Measurements from ENCODE around the gene CDK19. TPM values are rescaled to one million over a fixed set of nuclear protein-coding genes. Genes with fewer than 3 reads are reported as not detected.
"Not testable (repeated sequence)": the region's sequence is repeated elsewhere in the genome, so short reads cannot be mapped to it uniquely, and the experiment has no call there.

Gene CDK19
- total and polyA plus RNA-seq, 7 experiments from 2014 or later = 1.3 to 24.4 (median 20.4) TPM

GRCh38 chr6:110590821-110591351, 224.4 kb downstream of the CDK19 start:
- ChIA-PET CTCF (no interaction called here), POLR2A (no interaction called here)
- intact Hi-C loops (cut with micrococcal nuclease) = no loop called here
- Histone ChIP-seq H3K27ac (ENCODE audit: low read depth, low read length) (no peak overlapping the region), H3K27me3 (ENCODE audit: control insufficient read depth in 2 of 2, insufficient read depth in 2 of 2, low read length in 2 of 2) (no peaks in the 10 kb centered on the region), H3K4me1 (ENCODE audit: control insufficient read depth in 2 of 2, insufficient read depth in 2 of 2, low read length in 2 of 2) (no peaks in the 10 kb centered on the region), H3K36me3 (ENCODE audit: control insufficient read depth in 2 of 3, insufficient read depth in 3 of 3, low read length in 3 of 3) (no peaks in the 10 kb centered on the region), H3K4me3 (ENCODE audit: low read length) (no peak overlapping the region), H3K9me3 (ENCODE audit: control insufficient read depth in 2 of 3, low read length in 3 of 3) (no peaks in the 10 kb centered on the region)
- DNase-seq (no peak), ATAC-seq (no peak)
- H3K27ac Mint-ChIP-seq = no peak overlapping the region
- peaks cover 0 to 8% (median 1%) of the 10 kb centered on the region in 11 donors for H3K9me3 Mint-ChIP-seq
- peaks cover 0 to 4% (median 2%) of the 10 kb centered on the region in 5 donors for H3K36me3 Mint-ChIP-seq
- H3K4me3 Mint-ChIP-seq = no peak overlapping the region
- peaks cover 0 to 11% (median 0%) of the 10 kb centered on the region in 7 donors for H3K4me1 Mint-ChIP-seq
- H3K27me3 Mint-ChIP-seq = peaks cover 0 to 3% (median 0%) of the 10 kb centered on the region in 5 donors

DNA sequence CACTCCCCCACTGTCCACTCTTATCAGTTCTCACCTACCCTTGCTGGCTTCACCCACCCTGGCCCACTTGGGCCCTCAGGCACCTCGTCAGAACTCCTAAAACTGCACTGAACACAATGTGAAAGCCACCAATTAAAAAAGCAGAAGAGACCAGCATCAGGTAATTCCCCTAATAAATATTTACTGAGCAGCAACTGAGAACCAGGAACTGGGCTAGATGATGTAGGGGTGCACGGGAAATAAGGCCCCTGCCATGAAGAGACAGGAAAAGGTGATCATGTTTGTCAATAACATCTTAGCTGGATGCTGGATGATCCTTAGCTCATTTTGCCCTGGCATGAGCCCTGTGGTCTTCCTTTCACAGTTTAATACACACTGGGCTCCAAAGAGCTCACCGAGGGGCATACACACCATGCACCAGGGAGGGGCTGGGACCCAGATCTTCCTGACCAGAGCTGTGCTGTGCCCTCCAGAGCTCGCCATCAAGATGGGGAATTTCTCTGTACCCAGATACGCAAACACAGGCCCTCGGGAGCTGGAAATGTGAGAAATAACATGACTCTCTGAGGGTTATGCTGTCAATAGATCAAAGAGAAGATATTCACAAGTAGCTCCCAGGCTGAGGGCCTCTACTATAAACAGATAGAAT, 225.3 kb downstream of the CDK19 start:
- ATAC-seq (peak; percentile 62), DNase-seq (no peak)
- H3K4me3 ChIP-seq (ENCODE audit: low read length) = no peak overlapping the region
- intact Hi-C loops (cut with micrococcal nuclease) = no loop called here
- Mint-ChIP-seq H3K4me1 (peaks cover 0 to 11% (median 0%) of the 10 kb centered on the region in 7 donors), H3K36me3 (peaks cover 0 to 4% (median 2%) of the 10 kb centered on the region in 5 donors), H3K27ac (peak overlapping the region in 2 of 9 donors; percentile 1 to 63), H3K4me3 (no peak overlapping the region), H3K27me3 (peaks cover 0 to 4% (median 0%) of the 10 kb centered on the region in 5 donors), H3K9me3 (peaks cover 0 to 7% (median 1%) of the 10 kb centered on the region in 11 donors)
- H3K9me3 ChIP-seq (ENCODE audit: control insufficient read depth in 2 of 3, low read length in 3 of 3) = no peaks in the 10 kb centered on the region
- no peaks in the 10 kb centered on the region for H3K27me3 ChIP-seq (ENCODE audit: control insufficient read depth in 2 of 2, insufficient read depth in 2 of 2, low read length in 2 of 2)
- ChIA-PET POLR2A (no interaction called here), CTCF (no interaction called here)
- no peaks in the 10 kb centered on the region for H3K36me3 ChIP-seq (ENCODE audit: control insufficient read depth in 2 of 3, insufficient read depth in 3 of 3, low read length in 3 of 3)
- H3K27ac ChIP-seq (ENCODE audit: low read depth, low read length) = no peak overlapping the region
- H3K4me1 ChIP-seq (ENCODE audit: control insufficient read depth in 2 of 2, insufficient read depth in 2 of 2, low read length in 2 of 2) = no peaks in the 10 kb centered on the region

DNA sequence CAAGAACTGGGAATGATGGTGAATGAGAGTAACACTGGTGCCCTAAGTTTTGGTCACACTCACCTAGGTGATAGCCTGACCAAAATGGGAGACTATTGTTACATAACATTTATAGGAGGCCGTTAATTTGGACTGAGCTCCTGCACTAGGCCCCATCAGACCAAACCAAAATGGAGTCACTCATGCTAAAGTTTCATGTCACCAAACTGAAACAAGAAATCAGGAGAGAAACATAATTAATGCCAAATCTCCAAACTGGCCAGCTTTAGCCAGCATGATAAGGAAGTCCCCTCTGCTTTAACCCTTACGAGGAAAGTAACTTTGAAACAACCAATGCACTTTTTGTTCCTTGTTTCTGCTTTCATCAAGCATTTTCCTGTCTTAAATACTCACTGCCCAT, 227.9 kb downstream of the CDK19 start:
- ATAC-seq (no peak), DNase-seq (no peak)
- Histone ChIP-seq H3K4me1 (ENCODE audit: control insufficient read depth in 2 of 2, insufficient read depth in 2 of 2, low read length in 2 of 2) (no peaks in the 10 kb centered on the region), H3K27ac (ENCODE audit: low read depth, low read length) (no peak overlapping the region), H3K36me3 (ENCODE audit: control insufficient read depth in 2 of 3, insufficient read depth in 3 of 3, low read length in 3 of 3) (no peaks in the 10 kb centered on the region), H3K4me3 (ENCODE audit: low read length) (no peak overlapping the region), H3K27me3 (ENCODE audit: control insufficient read depth in 2 of 2, insufficient read depth in 2 of 2, low read length in 2 of 2) (no peaks in the 10 kb centered on the region), H3K9me3 (ENCODE audit: control insufficient read depth in 2 of 3, low read length in 3 of 3) (no peaks in the 10 kb centered on the region)
- CTCF ChIA-PET = no interaction called here
- POLR2A ChIA-PET = interaction anchor here (0.6 kb wide), 1 partner anchor 16 kb away, joined by 3 read pairs; no protein-coding TSS in a partner anchor
- Mint-ChIP-seq H3K27ac (no peak overlapping the region), H3K4me3 (no peak overlapping the region), H3K9me3 (peaks cover 0 to 1% (median 0%) of the 10 kb centered on the region in 11 donors), H3K27me3 (peaks cover 0 to 6% (median 0%) of the 10 kb centered on the region in 5 donors), H3K4me1 (peaks cover 0 to 11% (median 0%) of the 10 kb centered on the region in 7 donors), H3K36me3 (no peaks in the 10 kb centered on the region)
- intact Hi-C loops (cut with micrococcal nuclease) = no loop called here

DNA sequence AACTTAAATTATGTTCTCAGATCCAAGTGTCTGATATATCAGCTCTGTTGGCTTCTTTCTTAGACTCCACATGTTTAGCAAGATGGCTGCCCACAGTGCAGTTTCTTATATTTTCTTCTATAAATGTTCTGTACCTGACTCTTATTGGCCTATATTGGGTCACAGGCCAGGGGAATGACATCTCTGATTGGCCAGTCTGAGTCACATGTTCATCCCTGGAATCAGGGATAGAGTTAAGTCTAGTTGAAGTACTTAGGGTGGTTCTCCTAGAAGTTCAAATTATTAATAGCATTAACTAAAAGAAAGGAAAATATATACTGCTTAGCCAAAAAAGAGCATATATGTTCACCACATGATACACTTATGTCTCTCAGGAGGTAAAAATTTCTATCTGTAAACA, 233.6 kb downstream of the CDK19 start:
- Mint-ChIP-seq H3K27me3 (peaks cover 0 to 15% (median 7%) of the 10 kb centered on the region in 5 donors), H3K27ac (no peak overlapping the region), H3K36me3 (peaks cover 0 to 11% (median 5%) of the 10 kb centered on the region in 5 donors), H3K4me1 (no peaks in the 10 kb centered on the region), H3K4me3 (no peak overlapping the region), H3K9me3 (peaks cover 0 to 12% (median 6%) of the 10 kb centered on the region in 11 donors)
- H3K27ac ChIP-seq (ENCODE audit: low read depth, low read length) = no peak overlapping the region
- intact Hi-C loops (cut with micrococcal nuclease) = no loop called here
- H3K36me3 ChIP-seq (ENCODE audit: control insufficient read depth in 2 of 3, insufficient read depth in 3 of 3, low read length in 3 of 3) = no peaks in the 10 kb centered on the region
- no peaks in the 10 kb centered on the region for H3K27me3 ChIP-seq (ENCODE audit: control insufficient read depth in 2 of 2, insufficient read depth in 2 of 2, low read length in 2 of 2)
- ChIA-PET POLR2A (no interaction called here), CTCF (no interaction called here)
- DNase-seq = no peak
- H3K4me1 ChIP-seq (ENCODE audit: control insufficient read depth in 2 of 2, insufficient read depth in 2 of 2, low read length in 2 of 2) = no peaks in the 10 kb centered on the region
- H3K4me3 ChIP-seq (ENCODE audit: low read length) = no peak overlapping the region
- no peak for ATAC-seq
- H3K9me3 ChIP-seq (ENCODE audit: control insufficient read depth in 2 of 3, low read length in 3 of 3) = no peaks in the 10 kb centered on the region

GRCh38 chr6:110577596-110578167, 237.6 kb downstream of the CDK19 start:
- H3K4me3 Mint-ChIP-seq; intact Hi-C loops (cut with micrococcal nuclease); ATAC-seq; H3K4me3 ChIP-seq (ENCODE audit: low read length); H3K27ac ChIP-seq (ENCODE audit: low read depth, low read length); CTCF ChIA-PET; POLR2A ChIA-PET; H3K27me3 ChIP-seq (ENCODE audit: control insufficient read depth in 2 of 2, insufficient read depth in 2 of 2, low read length in 2 of 2); H3K9me3 ChIP-seq (ENCODE audit: control insufficient read depth in 2 of 3, low read length in 3 of 3); H3K4me1 ChIP-seq (ENCODE audit: control insufficient read depth in 2 of 2, insufficient read depth in 2 of 2, low read length in 2 of 2); H3K27ac Mint-ChIP-seq; H3K36me3 ChIP-seq (ENCODE audit: control insufficient read depth in 2 of 3, insufficient read depth in 3 of 3, low read length in 3 of 3); DNase-seq; H3K4me1 Mint-ChIP-seq: not testable (repeated sequence)
- H3K36me3 Mint-ChIP-seq = peaks cover 0 to 11% (median 5%) of the 10 kb centered on the region in 5 donors
- H3K27me3 Mint-ChIP-seq = peaks cover 0 to 17% (median 7%) of the 10 kb centered on the region in 5 donors
- H3K9me3 Mint-ChIP-seq = peaks cover 0 to 12% (median 6%) of the 10 kb centered on the region in 11 donors

- Histone ChIP-seq H3K4me1 (ENCODE audit: control insufficient read depth in 2 of 2, insufficient read depth in 2 of 2, low read length in 2 of 2) (no peaks in the 10 kb centered on the region), H3K9me3 (ENCODE audit: control insufficient read depth in 2 of 3, low read length in 3 of 3) (no peaks in the 10 kb centered on the region), H3K36me3 (ENCODE audit: control insufficient read depth in 2 of 3, insufficient read depth in 3 of 3, low read length in 3 of 3) (no peaks in the 10 kb centered on the region), H3K27me3 (ENCODE audit: control insufficient read depth in 2 of 2, insufficient read depth in 2 of 2, low read length in 2 of 2) (no peaks in the 10 kb centered on the region), H3K27ac (ENCODE audit: low read depth, low read length) (no peak overlapping the region), H3K4me3 (ENCODE audit: low read length) (no peak overlapping the region)
- ATAC-seq (no peak), DNase-seq (no peak)
- ChIA-PET POLR2A (no interaction called here), CTCF (no interaction called here)
- Mint-ChIP-seq H3K4me3 (no peak overlapping the region), H3K4me1 (no peaks in the 10 kb centered on the region), H3K36me3 (peaks cover 0 to 11% (median 5%) of the 10 kb centered on the region in 5 donors), H3K9me3 (peaks cover 0 to 12% (median 6%) of the 10 kb centered on the region in 11 donors), H3K27ac (no peak overlapping the region), H3K27me3 (peaks cover 0 to 17% (median 7%) of the 10 kb centered on the region in 5 donors)
- intact Hi-C loops (cut with micrococcal nuclease) = no loop called here
Observed at GRCh38 chr6:110575925-110576463, 239.3 kb downstream of the CDK19 start.
